NCI-H748 (cell line): Measurements from ENCODE around the gene TBXA2R.
A peak's percentile ranks its signal among the peaks of the same experiment; 100 is the strongest.

ENCODE experiments used
- DNase-seq: peaks from one replicate; lab custom pipeline; 2025; ENCODE audit not compliant: unreplicated experiment; lab: John Stamatoyannopoulos, UW

Gene TBXA2R

GRCh38 chr19:3607303-3608078, 816 bp upstream of the TBXA2R start:
- DNase-seq = no peak

- peak; percentile 52 for DNase-seq
Observed at GRCh38 chr19:3606174-3606689, 443 bp downstream of the TBXA2R start.

DNA sequence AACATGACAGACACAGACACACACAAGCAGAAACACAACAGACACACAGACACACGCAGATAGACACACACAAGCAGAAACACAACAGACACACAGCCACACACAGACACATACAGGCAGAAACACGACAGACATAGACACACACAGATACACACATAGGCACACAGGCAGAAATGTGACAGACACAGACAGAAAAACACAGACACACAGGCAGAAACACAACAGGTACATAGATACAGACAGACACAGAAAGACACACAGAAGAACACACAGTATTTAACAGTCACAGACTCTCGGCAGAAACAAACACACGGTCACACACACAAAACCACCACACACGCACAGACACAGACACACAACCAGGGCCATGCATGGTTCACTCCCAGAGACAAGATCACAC, 905 bp downstream of the TBXA2R start:
- DNase-seq = no peak

DNA sequence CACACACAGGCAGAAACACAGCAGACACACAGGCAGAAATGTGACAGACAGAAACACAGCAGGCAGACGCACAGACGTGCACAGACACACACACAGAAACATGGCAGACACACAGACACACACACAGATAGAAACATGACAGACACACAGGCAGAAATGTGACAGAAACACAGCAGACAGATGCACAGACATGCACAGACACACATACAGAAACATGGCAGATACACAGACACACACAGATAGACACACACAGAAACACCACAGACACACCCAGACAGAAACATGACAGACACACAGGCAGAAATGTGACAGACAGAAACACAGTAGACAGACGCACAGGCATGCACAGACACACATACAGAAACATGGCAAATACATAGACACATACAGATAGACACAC, 1.3 kb downstream of the TBXA2R start:
- DNase-seq = no peak

- DNase-seq = no peak
Observed at GRCh38 chr19:3604987-3605343, 1.7 kb downstream of the TBXA2R start.

GRCh38 chr19:3604227-3604986, 2.3 kb downstream of the TBXA2R start:
- no peak for DNase-seq

DNA sequence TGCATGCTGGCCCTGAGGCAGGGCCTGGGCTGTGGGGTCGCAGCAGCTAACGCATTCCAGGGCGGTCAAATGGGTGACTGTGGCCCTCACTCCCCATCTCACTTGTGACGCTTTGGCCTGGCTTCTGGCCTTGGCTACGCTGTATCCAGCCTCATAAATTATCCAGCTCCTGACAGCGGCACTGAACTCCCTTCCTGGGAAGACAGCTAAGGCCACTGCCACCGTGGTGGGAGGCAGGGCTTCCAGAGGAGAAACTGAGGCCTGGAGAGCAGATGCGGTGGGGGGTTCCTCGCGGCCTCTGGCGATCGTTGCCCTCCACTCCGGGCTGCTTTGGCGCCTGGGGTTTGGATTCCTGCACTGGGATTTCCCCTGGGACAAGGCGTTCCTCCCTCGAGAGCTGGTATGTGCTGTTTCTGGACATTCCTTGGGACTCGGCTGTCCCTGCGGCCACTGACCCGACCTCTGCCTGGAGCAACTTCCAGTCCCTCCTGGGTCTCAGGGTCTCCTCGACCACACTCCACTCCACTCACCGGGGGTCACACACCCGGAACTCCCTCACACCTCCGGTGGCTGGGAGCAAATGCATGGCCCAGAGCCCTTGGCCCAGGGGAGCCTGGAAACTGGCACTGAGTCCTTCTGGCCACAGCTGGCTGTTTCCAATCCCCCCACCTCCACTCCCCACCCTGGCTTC, 3.4 kb downstream of the TBXA2R start:
- DNase-seq = no peak

DNA sequence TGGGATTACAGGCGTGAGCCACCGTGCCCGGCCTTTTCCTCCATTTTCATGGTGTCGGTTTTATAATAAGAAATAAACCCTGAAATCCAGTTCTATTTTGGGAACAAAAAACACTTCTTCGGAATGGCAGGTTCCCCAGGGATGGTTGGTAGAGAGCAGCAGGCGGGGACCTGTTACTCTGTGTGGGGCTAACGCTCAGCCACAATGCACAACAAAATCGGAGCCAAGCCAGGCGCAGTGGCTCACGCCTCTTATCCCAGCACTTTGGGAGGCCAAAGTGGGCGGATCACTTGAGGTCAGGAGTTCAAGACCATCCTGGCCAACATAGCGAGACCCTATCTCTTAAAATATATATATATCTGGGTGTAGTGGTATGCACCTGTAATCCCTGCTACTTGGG, 5.7 kb downstream of the TBXA2R start:
- no peak for DNase-seq

GRCh38 chr19:3599776-3600187, 6.9 kb downstream of the TBXA2R start:
- no peak for DNase-seq

DNA sequence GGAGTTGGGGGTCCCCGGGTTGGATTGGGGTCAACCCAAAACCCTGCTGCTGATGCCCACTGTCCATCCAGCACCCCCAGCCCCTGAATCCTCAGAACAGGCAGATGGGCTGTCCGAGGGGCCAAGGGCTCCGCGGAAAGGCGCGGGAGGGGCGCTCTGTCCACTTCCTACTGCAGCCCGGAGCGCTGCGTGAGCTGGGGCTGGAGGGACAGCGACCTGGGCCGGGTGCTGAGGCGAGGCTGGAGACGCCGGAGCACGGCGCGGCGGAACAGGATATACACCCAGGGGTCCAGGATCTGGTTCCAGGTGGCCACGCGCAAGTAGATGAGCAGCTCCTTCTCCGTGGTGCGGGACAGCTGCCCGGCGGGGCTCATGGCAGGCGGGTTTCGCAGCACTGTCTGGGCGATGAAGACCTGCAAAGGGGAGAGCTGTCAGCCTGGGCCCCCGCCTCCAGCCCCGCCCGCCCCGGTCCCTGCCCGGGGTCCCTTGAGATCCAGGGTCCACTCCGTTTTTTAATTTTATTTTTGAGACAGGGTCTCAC, 11.1 kb downstream of the TBXA2R start:
- DNase-seq = no peak

- no peak for DNase-seq
Observed at GRCh38 chr19:3593156-3593555, 13.5 kb downstream of the TBXA2R start.

- DNase-seq = no peak
Observed at GRCh38 chr19:3591876-3592613, 14.6 kb downstream of the TBXA2R start.

GRCh38 chr19:3590991-3591659, 15.6 kb downstream of the TBXA2R start:
- DNase-seq = no peak

- DNase-seq = no peak
Observed at GRCh38 chr19:3589949-3590348, 16.7 kb downstream of the TBXA2R start.

- no peak for DNase-seq
Observed at GRCh38 chr19:3589439-3589838, 17.2 kb downstream of the TBXA2R start.

- DNase-seq = no peak
Observed at GRCh38 chr19:3586707-3587346, 19.8 kb downstream of the TBXA2R start.

- DNase-seq = peak; percentile 25
Observed at GRCh38 chr19:3586127-3586626, 20.5 kb downstream of the TBXA2R start.

GRCh38 chr19:3585301-3586126, 21.2 kb downstream of the TBXA2R start, which contains the start of gene GIPC3:
TSS of gene GIPC3 (plus strand) at chr19:3585478. CDS start at chr19:3585598, 120 bp downstream.
- no peak for DNase-seq
